Measurements from ENCODE around the gene ATF6B.
A peak's percentile ranks its signal among the peaks of the same experiment; 100 is the strongest.

The ATF6B gene

DNA sequence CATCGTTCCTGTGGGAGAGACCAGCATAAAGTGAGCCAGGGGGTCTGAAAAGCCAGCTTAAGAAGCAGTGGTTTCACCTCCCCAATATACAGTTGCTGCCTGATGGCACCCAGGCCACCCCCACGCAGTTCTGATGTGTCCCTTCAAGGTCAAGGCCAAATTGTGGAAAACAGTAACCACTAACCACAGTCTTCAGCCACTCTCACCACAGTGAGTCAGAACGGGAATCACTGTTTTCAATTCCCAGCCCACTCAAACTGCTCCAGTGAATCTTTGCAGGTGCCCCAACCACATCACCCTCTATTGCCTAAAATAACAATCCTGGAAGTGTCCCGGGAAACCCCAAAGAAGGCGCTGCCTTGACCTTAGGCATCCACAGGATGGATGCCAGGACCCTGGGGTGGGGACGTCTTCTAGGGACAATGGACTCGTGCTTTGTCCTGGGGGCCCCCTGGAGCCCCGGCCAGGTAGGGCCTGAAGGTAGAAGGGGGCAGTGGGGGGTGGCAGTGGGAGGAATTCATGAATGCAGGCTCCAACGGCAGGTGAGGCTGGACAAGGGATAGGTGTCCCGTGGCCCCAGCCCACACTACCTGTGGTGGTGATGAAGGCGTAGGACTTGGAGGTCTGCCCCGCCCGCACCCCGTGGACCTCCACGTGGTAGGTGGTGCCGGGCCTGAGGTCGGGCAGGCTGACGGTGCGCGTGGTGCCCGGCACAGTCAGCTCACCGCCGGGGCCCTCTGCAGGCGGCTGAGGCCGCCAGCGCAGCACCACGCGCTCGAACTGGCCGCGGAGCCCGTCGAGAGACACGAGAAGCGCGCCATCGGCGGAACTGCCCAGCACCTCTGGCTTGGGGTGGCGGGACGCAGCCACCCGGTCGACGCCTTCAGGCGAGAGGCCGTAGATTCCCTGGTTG, 41.1 kb downstream of the ATF6B start:
- Mint-ChIP-seq H3K27ac (peak overlapping the region in 1 of 2 donors; percentile 54), H3K4me3 (peak overlapping the region; percentile 60 to 63)
- peak; percentile 67 for ATAC-seq

DNA sequence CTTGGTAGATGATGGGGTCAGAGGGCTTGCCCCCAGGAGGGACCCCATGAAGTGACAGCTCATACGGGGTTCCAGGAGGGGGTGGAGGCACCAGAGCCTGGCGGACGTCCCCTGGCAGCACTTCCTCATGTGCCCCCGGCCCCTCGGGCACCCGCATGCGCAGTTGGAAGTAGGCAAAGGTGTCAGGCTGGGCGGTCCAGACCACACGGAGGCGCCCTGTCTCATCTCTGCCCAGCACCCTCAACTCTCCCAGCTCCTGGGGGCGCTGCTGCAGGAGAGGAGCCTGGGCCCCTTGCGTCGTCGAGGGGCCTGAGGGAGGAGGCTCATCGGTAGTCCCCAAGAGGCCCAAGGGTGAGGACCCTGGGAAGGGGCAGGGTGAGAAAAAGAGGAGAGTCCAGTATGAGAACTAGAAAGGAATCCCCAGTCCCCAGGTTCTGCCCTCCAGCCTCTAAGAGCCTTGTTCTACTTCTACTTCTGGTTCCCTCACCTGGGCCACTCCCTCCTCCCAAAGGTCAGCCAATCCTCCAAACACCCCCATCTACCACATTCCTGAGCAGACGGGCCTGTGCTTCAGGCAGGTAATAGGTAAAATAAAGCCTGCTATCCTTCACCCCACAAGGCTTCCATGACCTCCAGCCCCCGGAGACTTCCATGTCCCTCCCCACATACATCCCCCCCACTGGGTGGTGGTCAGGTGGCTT, 42.1 kb downstream of the ATF6B start:
- Mint-ChIP-seq H3K9me3 (no peaks in the 10 kb centered on the region), H3K27ac (no peak overlapping the region), H3K4me3 (no peak overlapping the region), H3K4me1 (peaks cover 18% of the 10 kb centered on the region), H3K27me3 (peaks cover 90% of the 10 kb centered on the region)
- DNase-seq (no peak), ATAC-seq (no peak)

More for the DNA sequence above, 41.1 kb downstream of the ATF6B start:
- Mint-ChIP-seq H3K4me1 (peaks cover 18% of the 10 kb centered on the region), H3K9me3 (no peaks in the 10 kb centered on the region), H3K27me3 (peaks cover 84% of the 10 kb centered on the region)
- peak; percentile 34 to 55 for DNase-seq

DNA sequence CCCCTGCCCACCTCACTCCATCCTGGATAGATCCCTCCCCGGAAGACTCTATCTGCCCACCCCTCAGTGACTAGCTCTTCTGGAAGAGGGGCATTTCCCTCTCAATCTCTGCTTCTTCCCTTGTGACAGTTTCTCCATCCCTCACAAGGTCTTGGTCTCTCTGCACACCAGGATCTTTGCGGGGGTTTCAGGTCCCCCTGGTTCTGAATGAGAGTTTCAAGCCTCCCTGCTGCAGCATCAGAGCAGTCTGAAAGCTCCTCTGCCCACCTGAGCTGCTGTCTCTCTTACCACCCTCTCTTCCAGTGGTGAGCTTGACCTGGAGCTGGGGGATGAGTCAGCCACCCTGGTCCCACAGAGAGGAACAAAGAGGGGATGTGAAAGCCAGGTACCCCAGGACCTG, 43.3 kb downstream of the ATF6B start:
- DNase-seq, result no peak
- no peak for ATAC-seq
- peak overlapping the region in 1 of 2 donors; percentile 55 for H3K27ac Mint-ChIP-seq
- peaks cover 83% of the 10 kb centered on the region for H3K27me3 Mint-ChIP-seq
- H3K4me1 Mint-ChIP-seq, result peaks cover 18% of the 10 kb centered on the region
- H3K4me3 Mint-ChIP-seq, result no peak overlapping the region
- H3K9me3 Mint-ChIP-seq, result no peaks in the 10 kb centered on the region

DNA sequence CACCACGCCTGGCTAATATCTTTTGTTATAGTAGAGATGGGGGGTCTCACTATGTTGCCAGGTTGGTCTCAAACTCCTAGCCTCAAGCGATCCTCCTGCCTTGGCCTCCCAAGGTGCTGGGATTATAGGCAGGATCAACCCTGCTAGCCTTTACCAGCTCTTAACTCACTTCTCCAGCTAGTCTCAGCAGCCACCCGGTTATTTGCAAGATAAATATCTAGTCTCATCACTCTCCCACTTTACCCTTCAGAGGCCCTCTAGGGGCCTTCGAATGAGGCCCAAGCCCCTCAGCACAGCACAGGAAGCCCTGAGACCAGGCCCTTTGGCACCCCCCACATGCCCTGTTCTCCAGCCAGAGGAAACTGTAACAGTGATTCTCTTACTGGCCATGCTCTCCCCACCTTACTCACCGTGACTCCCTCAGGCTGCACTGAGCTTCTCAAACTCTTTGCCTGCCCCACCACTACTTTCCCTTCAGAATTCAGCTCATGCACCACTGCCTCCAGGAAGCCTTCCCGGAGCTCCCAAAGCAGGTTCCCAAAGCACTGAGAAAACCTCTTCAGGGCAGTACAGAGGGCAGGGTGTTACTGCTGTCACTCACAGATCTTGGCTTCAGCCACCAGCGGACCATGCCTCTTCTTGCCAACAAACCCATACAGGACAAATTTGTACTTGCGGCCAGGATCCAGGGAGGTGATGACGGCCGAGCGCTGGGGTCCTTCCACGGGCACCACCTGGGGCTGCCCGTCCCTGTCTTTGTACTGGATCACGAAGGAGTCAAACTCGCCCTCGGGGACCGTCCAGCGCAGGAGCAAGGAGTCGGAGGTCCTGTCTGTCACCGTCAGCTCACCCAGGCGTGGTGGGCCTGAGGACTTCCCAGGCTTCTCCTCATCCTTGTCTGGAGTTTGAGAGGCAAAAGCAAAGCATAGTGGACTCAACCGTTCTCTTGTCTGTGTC, 44.0 kb downstream of the ATF6B start:
- Mint-ChIP-seq H3K4me1 (peaks cover 18% of the 10 kb centered on the region), H3K27me3 (peaks cover 76% of the 10 kb centered on the region), H3K9me3 (no peaks in the 10 kb centered on the region), H3K4me3 (no peak overlapping the region), H3K27ac (no peak overlapping the region)
- ATAC-seq (no peak), DNase-seq (no peak)

DNA sequence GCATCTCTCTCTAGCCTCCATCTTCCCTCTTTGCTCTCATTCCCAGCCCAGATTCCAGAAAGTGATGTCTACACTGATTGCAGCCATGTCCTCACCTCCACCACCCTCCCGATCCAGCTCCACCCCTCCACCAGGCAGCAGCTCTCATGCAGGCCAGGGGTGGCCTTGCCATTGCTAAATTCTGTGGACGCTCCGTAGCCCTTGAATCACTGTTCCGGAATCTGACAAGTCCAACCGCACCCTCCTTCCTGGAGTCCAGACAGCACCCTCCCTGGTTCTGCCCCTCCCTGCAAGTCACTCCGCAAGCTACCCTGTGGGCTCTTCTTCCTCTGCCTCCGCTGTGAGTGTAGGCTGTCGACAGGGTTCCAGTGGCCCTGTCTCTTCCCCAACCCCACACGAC, 45.1 kb downstream of the ATF6B start:
- peaks cover 65% of the 10 kb centered on the region for H3K27me3 Mint-ChIP-seq
- DNase-seq, result no peak
- H3K4me3 Mint-ChIP-seq, result no peak overlapping the region
- peaks cover 18% of the 10 kb centered on the region for H3K4me1 Mint-ChIP-seq
- no peaks in the 10 kb centered on the region for H3K9me3 Mint-ChIP-seq
- H3K27ac Mint-ChIP-seq, result no peak overlapping the region
- ATAC-seq, result no peak

DNA sequence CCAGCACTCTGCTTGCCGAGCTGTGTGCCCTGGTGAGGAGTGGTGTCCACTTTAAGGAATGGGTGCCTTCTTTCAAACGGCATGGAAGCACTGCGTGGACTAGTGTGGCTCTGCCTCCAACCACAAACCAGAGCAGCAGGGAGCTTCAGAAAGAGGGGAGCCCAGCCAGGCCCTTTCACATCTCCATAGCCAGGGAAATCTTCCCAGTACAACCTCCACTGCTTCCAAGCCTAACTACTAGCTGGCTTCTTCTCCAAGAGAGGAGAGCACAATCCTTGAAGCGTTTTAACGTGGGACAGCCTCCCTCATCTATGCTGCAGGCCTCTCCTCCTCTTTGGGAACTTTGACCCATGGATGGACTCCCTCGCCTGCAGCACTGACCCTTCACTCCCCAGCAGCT, 45.6 kb downstream of the ATF6B start:
- Mint-ChIP-seq H3K9me3 (no peaks in the 10 kb centered on the region), H3K4me1 (peaks cover 18% of the 10 kb centered on the region), H3K27me3 (peaks cover 63% of the 10 kb centered on the region), H3K27ac (no peak overlapping the region), H3K4me3 (no peak overlapping the region)
- DNase-seq (no peak), ATAC-seq (no peak)

DNA sequence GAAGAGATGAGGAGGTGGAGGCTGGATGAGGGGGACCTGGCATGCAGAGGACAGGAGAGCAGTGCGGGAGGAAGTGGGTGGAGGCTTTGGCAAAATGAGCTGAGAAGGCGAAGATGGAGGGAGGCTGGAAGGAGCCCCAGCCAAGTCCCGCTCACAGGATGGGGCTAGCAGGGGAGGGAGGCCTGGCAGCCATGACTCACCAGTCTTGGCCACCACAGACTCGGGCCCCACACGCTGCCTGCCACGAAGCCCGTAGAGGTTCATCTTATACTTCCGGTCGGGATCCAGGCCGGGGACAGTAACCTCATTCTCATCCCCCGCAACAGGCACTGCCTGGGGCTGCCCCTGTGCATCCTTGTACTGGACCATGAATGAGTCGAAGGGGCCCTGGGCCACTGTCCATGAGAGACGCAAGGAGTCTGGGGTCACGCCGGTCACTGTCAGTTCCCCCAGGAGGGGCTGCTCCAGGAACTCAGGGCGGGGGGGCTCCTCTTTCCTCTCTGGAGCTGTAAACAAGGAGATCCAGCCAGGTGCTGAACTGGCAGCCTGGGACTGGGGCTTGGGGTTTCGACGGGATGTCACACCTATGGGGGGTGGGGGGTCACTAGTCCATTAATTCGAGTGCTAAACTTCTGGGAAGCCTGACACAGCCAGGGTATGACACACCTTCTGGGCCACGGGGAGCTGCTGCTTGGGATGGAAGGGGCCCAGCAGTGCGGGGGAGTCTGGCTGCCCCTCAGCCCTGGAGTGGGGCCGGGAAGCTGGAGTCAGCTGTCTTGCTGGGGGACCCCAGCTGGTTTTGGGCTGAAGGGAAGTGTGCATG, 46.7 kb downstream of the ATF6B start:
- Mint-ChIP-seq H3K4me1 (peaks cover 10% of the 10 kb centered on the region), H3K9me3 (no peaks in the 10 kb centered on the region), H3K27me3 (peaks cover 55% of the 10 kb centered on the region), H3K4me3 (no peak overlapping the region), H3K27ac (no peak overlapping the region)
- ATAC-seq (no peak), DNase-seq (no peak)

DNA sequence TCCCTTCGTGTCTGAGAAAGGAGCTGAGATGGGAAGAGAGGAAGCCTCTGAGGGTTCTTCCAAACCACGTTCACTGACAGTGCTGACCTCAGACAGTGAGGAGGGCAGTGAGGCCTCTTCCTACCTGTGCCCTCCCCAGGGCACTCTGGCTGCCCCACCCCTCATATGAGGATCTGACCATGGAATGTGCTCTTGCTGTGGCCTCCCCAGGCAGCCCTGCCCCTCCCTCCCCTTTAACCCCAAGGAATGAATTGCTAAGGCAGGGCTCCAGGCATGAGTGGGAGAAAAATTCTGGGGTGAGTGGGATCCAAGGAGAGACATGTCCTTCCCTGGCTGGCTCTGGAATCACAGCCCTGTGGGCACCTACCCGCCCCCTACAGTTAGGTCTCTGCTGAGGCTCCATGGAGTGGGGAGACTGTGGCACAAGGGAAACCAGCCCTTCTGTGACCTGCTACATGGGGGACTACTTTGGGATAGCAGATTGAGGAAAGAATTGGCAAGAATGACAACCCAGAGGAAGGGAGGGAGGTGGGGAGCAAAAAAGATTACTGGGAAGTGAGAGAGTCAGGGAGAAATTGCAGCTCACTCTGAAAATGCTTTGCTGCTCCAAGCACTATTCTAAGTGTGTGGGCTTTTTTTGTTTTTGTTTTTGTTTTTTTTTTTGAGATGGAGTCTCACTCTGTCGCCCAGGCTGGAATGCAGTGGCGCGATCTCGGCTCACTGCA, 48.3 kb downstream of the ATF6B start:
- Mint-ChIP-seq H3K27ac (no peak overlapping the region), H3K27me3 (peaks cover 43% of the 10 kb centered on the region), H3K4me1 (no peaks in the 10 kb centered on the region), H3K9me3 (no peaks in the 10 kb centered on the region), H3K4me3 (no peak overlapping the region)
- DNase-seq (no peak), ATAC-seq (no peak)

DNA sequence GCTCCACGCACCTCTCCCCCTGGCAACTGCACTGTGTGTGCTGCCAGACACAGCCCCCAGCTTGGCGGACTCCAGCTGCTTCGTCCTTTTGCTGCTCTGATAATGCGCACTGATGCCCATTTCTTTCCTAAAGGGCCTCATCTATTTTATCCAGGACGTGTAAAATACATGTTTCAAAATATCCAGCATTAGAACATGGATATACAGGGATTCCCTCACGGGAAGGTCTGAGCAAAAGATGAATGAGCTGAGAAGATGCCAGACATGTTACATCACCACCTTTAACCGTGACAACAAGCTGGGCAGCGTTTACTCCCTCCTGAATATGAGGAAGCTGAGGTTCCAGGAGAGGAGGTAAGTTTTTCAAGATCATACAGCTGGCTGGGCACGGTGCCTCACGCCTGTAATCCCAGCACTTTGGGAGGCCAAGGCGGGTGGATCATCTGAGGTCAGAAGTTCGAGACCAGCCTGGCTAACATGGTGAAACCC, 51.7 kb downstream of the ATF6B start:
- no peaks in the 10 kb centered on the region for H3K9me3 Mint-ChIP-seq
- ATAC-seq (no peak), DNase-seq (no peak)
- H3K4me3 Mint-ChIP-seq, result no peak overlapping the region
- peaks cover 14% of the 10 kb centered on the region for H3K27me3 Mint-ChIP-seq
- no peaks in the 10 kb centered on the region for H3K4me1 Mint-ChIP-seq
- no peak overlapping the region for H3K27ac Mint-ChIP-seq

DNA sequence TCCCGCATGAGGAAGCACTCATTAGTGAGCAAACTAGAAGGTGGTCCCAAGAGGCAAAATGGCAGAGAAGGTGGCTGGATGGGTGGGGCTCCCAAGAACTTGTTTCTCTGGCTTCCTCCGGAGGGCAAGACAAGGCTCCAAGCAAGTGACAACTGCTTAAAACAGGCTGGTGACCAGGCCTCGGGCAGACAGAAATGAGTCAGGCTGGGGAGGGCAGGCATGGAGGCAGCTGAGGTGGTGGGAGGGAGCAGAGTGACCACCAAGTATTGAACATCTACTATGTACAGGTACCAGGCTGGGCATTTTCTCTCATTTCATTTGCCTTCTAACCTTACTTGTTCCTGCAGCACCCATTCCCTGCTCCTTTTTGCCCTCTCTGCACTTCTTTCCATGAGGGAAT, 52.3 kb downstream of the ATF6B start:
- H3K4me3 Mint-ChIP-seq, result no peak overlapping the region
- DNase-seq (no peak), ATAC-seq (no peak)
- peaks cover 8% of the 10 kb centered on the region for H3K27me3 Mint-ChIP-seq
- H3K9me3 Mint-ChIP-seq, result no peaks in the 10 kb centered on the region
- H3K4me1 Mint-ChIP-seq, result no peaks in the 10 kb centered on the region
- no peak overlapping the region for H3K27ac Mint-ChIP-seq

DNA sequence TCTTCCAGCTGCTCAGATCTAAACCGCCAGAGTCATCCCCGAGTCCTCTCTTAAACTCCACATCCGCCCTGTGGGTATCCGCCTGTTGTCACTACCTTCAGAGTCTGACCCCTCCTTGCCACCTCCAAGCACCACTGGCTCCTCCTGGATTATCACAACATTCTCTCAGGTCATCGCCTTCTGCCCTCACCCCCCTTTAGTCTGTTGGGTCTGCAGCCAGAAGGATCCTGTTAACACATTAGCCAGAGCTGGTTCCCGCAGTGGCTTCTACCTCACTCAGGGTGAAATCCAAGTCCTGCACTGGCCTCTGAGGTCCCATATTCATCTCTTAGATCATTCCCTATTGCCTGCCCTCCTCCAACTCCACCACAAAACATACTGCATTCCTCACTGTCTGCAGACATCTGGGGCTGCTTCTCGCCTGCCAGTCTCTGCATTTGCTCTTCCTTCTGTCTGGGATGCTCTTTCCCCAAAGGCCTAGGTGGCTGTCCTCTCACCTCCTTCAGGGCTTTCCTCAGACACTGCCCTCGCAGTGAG, 53.0 kb downstream of the ATF6B start:
- H3K27ac Mint-ChIP-seq, result peak overlapping the region; percentile 65 to 83

DNA sequence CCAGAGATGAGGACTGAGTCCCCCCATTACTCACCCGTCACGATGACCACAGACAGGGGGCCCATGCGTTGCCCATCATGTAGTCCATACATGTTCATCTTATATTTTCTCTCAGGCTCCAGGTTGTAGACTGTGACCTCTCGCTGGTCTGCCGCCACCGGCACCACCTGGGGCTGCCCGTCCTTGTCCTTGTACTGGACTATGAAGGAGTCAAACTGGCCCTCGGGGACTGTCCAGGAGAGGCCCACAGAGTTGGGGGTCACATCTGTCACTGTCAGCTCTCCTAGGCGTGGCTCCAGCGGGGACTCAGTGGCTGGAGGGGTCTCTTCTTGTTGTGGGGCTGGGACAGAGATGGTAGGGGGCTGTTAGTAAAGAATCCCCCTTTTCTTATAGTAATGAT, 54.4 kb downstream of the ATF6B start:
- Mint-ChIP-seq H3K4me1 (no peaks in the 10 kb centered on the region), H3K9me3 (no peaks in the 10 kb centered on the region), H3K27me3 (peaks cover 5% of the 10 kb centered on the region), H3K27ac (no peak overlapping the region), H3K4me3 (no peak overlapping the region)
- DNase-seq, result no peak
- no peak for ATAC-seq

More for the DNA sequence above, 53.0 kb downstream of the ATF6B start:
- Mint-ChIP-seq H3K4me1 (no peaks in the 10 kb centered on the region), H3K9me3 (no peaks in the 10 kb centered on the region), H3K4me3 (no peak overlapping the region), H3K27me3 (peaks cover 5% of the 10 kb centered on the region)
- ATAC-seq (no peak), DNase-seq (no peak)

DNA sequence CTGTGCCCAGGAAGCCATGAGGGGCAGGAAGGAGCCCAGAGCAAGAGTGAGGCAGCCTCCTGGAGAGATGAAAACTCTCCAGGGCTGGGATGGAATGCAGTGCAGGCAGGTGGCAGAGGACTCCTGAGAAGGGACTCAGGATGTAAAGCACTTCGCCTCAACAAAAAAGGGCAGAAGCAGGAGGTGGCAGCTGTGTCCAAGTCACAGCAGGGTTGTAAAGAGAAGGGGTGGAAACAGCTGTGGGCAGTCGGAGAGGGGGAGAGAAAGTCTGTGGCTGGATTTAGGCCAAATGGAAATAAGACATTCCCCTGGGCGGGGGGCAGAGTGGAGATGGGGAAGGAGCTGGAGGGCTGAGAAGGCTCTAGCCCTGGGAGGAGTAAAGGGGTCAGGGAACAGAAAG, 54.9 kb downstream of the ATF6B start:
- ATAC-seq, result no peak
- DNase-seq, result no peak
- Mint-ChIP-seq H3K27ac (peak overlapping the region in 1 of 2 donors; percentile 56), H3K4me1 (no peaks in the 10 kb centered on the region), H3K27me3 (peaks cover 5% of the 10 kb centered on the region), H3K9me3 (no peaks in the 10 kb centered on the region), H3K4me3 (no peak overlapping the region)
